ENCODE results near the gene DDX27.
"Not testable (repeated sequence)": the region's sequence is repeated elsewhere in the genome, so short reads cannot be mapped to it uniquely, and the experiment has no call there.

Gene DDX27, protein sequence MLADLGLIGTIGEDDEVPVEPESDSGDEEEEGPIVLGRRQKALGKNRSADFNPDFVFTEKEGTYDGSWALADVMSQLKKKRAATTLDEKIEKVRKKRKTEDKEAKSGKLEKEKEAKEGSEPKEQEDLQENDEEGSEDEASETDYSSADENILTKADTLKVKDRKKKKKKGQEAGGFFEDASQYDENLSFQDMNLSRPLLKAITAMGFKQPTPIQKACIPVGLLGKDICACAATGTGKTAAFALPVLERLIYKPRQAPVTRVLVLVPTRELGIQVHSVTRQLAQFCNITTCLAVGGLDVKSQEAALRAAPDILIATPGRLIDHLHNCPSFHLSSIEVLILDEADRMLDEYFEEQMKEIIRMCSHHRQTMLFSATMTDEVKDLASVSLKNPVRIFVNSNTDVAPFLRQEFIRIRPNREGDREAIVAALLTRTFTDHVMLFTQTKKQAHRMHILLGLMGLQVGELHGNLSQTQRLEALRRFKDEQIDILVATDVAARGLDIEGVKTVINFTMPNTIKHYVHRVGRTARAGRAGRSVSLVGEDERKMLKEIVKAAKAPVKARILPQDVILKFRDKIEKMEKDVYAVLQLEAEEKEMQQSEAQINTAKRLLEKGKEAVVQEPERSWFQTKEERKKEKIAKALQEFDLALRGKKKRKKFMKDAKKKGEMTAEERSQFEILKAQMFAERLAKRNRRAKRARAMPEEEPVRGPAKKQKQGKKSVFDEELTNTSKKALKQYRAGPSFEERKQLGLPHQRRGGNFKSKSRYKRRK
- total RNA-seq, result 105 to 245 (median 170) reads per million in 9 experiments

DNA sequence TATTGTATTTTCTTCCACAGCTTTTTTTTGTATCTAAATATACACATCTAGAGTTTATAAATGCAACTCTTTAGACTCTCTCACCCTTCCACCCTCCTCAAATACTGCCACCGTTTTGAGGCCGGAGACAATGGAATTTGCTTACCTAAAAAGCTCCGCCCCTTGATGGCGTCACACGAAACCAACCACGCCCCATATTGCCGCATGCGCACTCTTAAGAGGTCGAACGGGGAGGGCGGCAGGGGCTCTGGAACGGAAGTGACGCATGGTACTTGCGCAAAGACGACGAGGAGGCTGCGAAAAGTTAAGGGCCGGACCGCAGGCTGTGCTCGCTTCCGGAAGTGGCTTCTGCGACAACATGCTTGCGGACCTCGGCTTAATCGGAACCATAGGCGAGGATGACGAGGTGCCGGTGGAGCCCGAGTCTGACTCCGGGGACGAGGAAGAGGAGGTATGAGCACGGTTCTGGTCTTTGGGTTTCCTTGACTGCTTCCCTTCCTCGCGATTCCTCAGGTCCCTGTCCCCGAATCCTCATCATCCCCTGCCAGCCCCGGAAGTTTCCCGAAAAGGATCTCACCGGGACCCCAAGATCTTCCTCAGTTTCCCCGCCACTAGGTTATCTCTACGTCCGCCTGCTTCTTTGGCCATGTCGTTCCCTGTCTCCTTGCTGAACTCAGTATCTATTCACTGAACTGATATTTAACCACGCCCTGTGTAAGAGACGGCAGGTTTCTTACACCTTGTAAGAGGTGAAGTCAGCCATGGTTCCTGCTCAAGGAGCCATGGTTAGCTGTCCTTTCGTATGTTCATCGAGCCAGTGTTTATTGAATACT is at the start of gene DDX27:
Gene DDX27 (plus strand): TSS at position 326 of the 833 bp plus-strand sequence. CDS start 33 bp downstream, at position 359.
- peak; percentile 94 to 98 (median 96) for DNase-seq

DNA sequence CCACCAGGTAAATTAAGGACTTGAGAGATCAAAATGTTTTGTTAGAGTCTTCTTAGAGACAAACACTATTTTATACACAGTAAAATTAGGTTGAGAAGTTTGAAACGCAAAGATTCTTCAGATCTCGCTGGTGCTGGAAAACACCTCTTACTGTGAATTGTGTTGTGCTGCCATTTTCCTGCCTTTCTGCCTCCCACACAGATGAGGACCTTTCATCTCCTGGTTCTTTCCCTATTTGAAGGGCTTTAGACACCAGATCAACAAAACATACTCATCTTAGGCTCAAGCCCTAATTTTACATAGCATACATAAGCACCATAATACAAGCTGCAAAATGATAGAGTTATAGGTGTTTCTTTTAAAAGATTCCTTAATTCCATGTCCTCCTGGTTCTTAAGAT is 49.7 kb upstream of the DDX27 start:
- no peaks in the 10 kb centered on the region for H3K9me3 Mint-ChIP-seq
- H3K27ac Mint-ChIP-seq, result peak overlapping the region in 1 of 2 donors; percentile 35
- peaks cover 39% of the 10 kb centered on the region for H3K36me3 Mint-ChIP-seq (ENCODE audit: insufficient read depth)
- no peak for DNase-seq
- no peak for ATAC-seq (replicated peaks)
- H3K4me3 Mint-ChIP-seq, result no peak overlapping the region
- no peaks in the 10 kb centered on the region for H3K27me3 Mint-ChIP-seq
- peaks cover 20 to 53% of the 10 kb centered on the region in 2 donors for H3K4me1 Mint-ChIP-seq (ENCODE audit: low read depth in 2 of 2)

More for the DNA sequence above, at the start of gene DDX27:
- Mint-ChIP-seq H3K4me1 (ENCODE audit: low read depth in 2 of 2) (peaks cover 11 to 27% of the 10 kb centered on the region in 2 donors), H3K9me3 (no peaks in the 10 kb centered on the region), H3K4me3 (peak within 1 kb of the TSS; percentile 87 to 93), H3K27me3 (no peaks in the 10 kb centered on the region), H3K27ac (peak within 1 kb of the TSS; percentile 94 to 96), H3K36me3 (ENCODE audit: insufficient read depth) (peaks cover 52% of the 10 kb centered on the region)
- peak; percentile 94 for ATAC-seq (replicated peaks)

DNA sequence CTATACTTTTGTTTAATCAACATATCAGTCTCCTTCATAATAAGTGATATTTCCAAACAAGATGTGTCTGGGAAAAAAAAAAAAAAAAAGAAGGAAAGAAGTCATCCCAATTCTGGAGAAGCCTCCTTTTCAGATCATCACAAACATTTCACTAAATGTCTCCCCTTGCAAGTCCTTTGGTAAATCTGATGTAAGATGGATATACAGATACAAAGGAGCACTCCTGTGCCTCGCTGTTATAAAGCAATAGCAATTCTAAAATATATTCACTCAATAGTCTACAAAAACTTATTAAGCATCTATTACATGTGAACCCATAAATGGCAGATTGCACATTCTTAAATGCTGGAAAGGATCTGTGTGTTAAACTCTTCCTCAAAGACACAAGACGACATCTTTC is 48.5 kb upstream of the DDX27 start:
- no peak for ATAC-seq (replicated peaks)
- H3K4me3 Mint-ChIP-seq, result no peak overlapping the region
- peaks cover 20 to 51% of the 10 kb centered on the region in 2 donors for H3K4me1 Mint-ChIP-seq (ENCODE audit: low read depth in 2 of 2)
- DNase-seq, result no peak
- H3K27ac Mint-ChIP-seq, result no peak overlapping the region
- H3K27me3 Mint-ChIP-seq, result no peaks in the 10 kb centered on the region
- H3K36me3 Mint-ChIP-seq (ENCODE audit: insufficient read depth), result peaks cover 32% of the 10 kb centered on the region
- no peaks in the 10 kb centered on the region for H3K9me3 Mint-ChIP-seq

DNA sequence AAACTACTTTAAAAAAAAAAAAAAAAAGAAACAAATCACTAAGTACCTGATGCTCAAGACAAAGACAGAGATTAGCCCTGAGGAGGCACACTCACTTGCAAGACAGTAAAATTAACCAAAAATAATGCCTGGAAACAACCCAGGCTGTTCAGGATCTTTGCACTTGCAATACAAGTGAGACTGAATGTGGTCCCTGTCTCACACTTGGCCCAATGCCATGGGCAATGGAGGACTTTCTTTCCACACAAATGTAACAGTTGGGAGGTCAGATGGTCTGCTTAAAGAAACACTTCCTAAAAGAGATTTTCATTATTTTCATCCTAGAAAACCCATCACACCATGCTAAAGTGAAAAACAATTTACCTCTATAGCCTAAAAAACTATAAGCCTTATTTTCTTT is 47.3 kb upstream of the DDX27 start:
- Mint-ChIP-seq H3K27me3 (no peaks in the 10 kb centered on the region), H3K4me3 (no peak overlapping the region), H3K27ac (no peak overlapping the region), H3K9me3 (no peaks in the 10 kb centered on the region), H3K4me1 (ENCODE audit: low read depth in 2 of 2) (peaks cover 10 to 39% of the 10 kb centered on the region in 2 donors), H3K36me3 (ENCODE audit: insufficient read depth) (peaks cover 34% of the 10 kb centered on the region)
- ATAC-seq (replicated peaks) (no peak), DNase-seq (no peak)

DNA sequence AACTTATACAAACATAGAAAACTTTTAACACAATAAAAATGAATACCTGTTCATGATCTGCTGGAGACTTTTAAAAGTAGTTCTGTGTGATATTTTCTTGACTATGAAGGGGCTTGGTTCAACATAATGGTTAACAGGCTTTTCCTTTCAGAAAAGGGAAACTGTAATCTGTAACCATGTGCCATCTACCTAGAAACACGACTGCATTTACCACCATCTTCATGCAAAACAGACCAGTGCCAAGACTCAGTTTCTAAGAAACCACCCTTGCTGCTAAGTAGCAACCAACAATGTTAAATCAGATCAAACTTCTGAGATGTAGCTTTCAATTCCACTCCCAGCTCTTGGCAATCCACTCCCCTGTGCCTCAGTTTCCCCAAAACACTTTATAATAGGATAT is 46.8 kb upstream of the DDX27 start:
- peaks cover 37% of the 10 kb centered on the region for H3K36me3 Mint-ChIP-seq (ENCODE audit: insufficient read depth)
- H3K4me3 Mint-ChIP-seq, result no peak overlapping the region
- ATAC-seq (replicated peaks) (no peak), DNase-seq (no peak)
- no peak overlapping the region for H3K27ac Mint-ChIP-seq
- H3K9me3 Mint-ChIP-seq, result no peaks in the 10 kb centered on the region
- H3K4me1 Mint-ChIP-seq (ENCODE audit: low read depth in 2 of 2), result peaks cover 8 to 37% of the 10 kb centered on the region in 2 donors
- no peaks in the 10 kb centered on the region for H3K27me3 Mint-ChIP-seq

DNA sequence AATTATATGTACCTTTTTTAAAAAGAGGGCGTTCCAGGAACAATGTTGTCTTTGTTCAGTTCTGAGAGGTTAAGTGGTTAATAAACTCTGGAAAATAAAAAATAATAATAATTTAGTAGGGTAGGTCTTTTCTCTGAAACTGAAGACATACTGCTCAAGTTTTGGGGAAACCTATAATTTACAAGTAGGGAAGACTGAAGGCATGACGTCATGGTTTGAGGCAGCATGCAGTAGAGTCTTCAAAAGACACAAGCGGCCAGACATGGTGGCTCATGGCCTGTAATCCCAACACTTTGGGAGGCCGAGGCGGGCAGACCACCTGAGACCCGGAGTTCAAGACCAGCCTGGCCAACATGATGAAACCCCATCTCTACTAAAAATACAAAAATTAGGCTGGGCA is 45.0 kb upstream of the DDX27 start:
- peak overlapping the region in 1 of 2 donors; percentile 41 for H3K27ac Mint-ChIP-seq
- H3K4me3 Mint-ChIP-seq, result no peak overlapping the region
- peaks cover 50% of the 10 kb centered on the region for H3K36me3 Mint-ChIP-seq (ENCODE audit: insufficient read depth)
- DNase-seq (no peak), ATAC-seq (replicated peaks) (no peak)
- H3K4me1 Mint-ChIP-seq (ENCODE audit: low read depth in 2 of 2), result peaks cover 6 to 25% of the 10 kb centered on the region in 2 donors
- H3K9me3 Mint-ChIP-seq, result no peaks in the 10 kb centered on the region
- H3K27me3 Mint-ChIP-seq, result no peaks in the 10 kb centered on the region

DNA sequence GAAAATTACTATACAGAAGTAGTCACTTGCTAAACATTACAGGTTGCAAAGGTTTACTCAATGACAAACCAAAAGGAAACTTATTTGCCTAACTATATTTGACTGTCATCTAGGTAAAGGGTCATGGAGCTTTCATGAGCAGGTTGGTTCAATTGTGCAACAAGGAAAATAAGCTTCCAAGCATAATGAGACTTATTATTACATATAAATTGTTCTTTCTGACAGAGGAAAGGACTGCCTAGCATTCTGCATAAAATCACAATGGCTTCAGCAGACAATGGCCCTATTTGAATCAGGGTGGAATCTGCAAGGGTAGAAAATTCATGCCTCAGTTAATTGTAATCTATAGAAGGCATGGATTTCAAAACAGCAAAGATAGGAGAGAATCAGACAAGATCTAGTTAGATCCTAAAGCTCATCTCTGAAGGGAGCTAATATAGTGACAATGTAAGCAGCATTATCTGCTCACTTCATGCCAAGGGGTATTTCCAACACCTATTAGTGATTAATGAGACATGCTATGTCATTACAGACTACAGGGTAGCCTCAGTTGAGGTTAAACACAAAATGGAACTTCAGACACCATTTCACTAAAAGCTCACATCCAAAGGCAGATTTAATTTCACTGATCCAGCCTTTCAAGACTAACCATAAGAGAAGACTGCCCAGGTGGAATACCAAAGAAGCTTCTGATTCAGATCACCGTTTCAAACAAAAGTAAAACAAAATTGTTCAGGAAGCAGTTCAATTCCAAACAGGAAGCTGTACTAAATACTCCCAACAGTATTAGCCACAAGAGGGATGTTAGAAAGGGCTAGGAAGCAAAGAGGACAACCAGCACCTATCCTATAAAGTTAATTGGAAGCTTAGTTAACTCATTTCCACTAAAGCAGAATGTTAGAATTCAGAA is 39.6 kb upstream of the DDX27 start:
- Mint-ChIP-seq H3K36me3 (ENCODE audit: insufficient read depth) (peaks cover 33% of the 10 kb centered on the region), H3K27ac (peak overlapping the region in 1 of 2 donors; percentile 36), H3K9me3 (no peaks in the 10 kb centered on the region), H3K4me3 (peak overlapping the region in 1 of 2 donors; percentile 42), H3K4me1 (ENCODE audit: low read depth in 2 of 2) (peaks cover 26 to 42% of the 10 kb centered on the region in 2 donors), H3K27me3 (no peaks in the 10 kb centered on the region)
- peak; percentile 26 for ATAC-seq (replicated peaks)
- no peak for DNase-seq

DNA sequence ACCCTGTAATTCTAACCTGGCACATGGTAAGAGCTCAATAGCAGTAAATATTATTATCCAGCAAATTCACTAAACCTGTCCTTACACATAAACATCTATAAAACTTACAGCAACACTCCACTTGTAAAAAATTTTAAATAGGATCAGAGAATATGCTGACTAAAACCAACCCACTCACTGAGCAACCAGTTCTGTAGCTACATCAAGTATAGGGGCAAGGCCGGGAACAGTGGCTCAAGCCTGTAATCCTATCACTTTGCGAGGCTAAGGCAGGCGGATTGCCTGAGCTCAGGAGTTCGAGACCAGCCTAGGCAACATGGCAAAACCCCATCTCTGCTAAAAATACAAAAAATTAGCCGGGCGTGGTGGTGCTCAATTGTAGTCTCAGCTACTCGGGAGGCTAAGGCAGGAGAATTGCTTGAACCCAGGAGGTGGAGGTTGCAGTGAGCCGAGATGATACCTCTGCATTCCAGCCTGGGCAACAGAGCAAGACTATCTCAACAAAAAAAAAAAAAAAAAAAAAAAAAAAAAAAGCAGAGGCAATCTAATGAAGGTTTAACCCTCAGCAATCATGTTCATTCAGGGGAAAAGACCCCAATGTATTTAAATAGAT is 37.8 kb upstream of the DDX27 start:
- peaks cover 30% of the 10 kb centered on the region for H3K36me3 Mint-ChIP-seq (ENCODE audit: insufficient read depth)
- ATAC-seq (replicated peaks) (no peak), DNase-seq (no peak)
- peak overlapping the region in 1 of 2 donors; percentile 25 for H3K4me3 Mint-ChIP-seq
- peaks cover 30 to 53% of the 10 kb centered on the region in 2 donors for H3K4me1 Mint-ChIP-seq (ENCODE audit: low read depth in 2 of 2)
- no peaks in the 10 kb centered on the region for H3K27me3 Mint-ChIP-seq
- H3K9me3 Mint-ChIP-seq, result no peaks in the 10 kb centered on the region
- H3K27ac Mint-ChIP-seq, result peak overlapping the region in 1 of 2 donors; percentile 36

DNA sequence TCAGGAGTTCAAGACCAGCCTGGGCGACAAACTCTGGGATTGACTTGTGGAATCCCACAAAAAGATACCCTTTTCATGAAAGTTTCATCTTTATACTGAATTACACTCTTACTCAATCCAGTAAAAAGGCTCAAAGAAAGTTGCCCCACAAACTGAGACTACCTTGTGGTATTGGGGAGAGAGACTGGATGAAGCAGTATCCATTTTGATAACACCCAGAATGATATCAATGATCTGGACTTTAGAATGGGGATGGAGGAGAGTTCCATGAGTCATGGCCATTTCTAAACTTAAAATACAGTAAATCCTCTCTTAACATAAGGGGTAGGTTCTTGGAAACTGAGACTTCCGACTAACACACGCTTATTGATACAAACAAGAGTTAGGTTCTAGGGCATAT is 35.8 kb upstream of the DDX27 start:
- Mint-ChIP-seq H3K4me3 (peak overlapping the region in 1 of 2 donors; percentile 49), H3K36me3 (ENCODE audit: insufficient read depth) (peaks cover 20% of the 10 kb centered on the region)

DNA sequence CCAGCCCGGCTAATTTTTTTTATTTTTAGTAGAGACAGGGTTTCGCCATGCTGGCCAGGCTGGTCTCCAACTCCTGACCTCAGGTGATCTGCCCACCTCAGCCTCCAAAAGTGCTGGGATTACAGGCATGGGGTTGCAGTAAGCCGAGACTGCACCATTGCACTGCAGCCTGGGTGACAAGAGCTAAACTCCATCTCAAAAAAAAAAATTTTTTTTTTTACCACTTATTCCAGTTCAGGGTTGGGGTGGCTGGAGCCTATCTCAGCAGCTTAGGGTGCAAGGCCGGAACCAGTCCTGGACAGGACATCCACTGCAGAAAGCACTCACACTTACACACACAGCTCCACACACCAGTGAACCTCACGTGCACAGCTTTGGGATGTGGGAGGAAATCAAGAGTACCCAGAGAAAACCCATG is 35.1 kb upstream of the DDX27 start:
- not testable (repeated sequence) for H3K9me3 Mint-ChIP-seq; H3K27ac Mint-ChIP-seq; DNase-seq; H3K27me3 Mint-ChIP-seq; ATAC-seq (replicated peaks)
- H3K4me3 Mint-ChIP-seq, result peak overlapping the region in 1 of 2 donors; percentile 58
- H3K4me1 Mint-ChIP-seq (ENCODE audit: low read depth in 2 of 2), result peaks cover 37 to 60% of the 10 kb centered on the region in 2 donors
- peaks cover 24% of the 10 kb centered on the region for H3K36me3 Mint-ChIP-seq (ENCODE audit: insufficient read depth)

More for the DNA sequence above, 35.8 kb upstream of the DDX27 start:
- no peak overlapping the region for H3K27ac Mint-ChIP-seq
- ATAC-seq (replicated peaks) (no peak), DNase-seq (no peak)
- H3K4me1 Mint-ChIP-seq (ENCODE audit: low read depth in 2 of 2), result peaks cover 35 to 60% of the 10 kb centered on the region in 2 donors
- no peaks in the 10 kb centered on the region for H3K9me3 Mint-ChIP-seq
- H3K27me3 Mint-ChIP-seq, result no peaks in the 10 kb centered on the region

DNA sequence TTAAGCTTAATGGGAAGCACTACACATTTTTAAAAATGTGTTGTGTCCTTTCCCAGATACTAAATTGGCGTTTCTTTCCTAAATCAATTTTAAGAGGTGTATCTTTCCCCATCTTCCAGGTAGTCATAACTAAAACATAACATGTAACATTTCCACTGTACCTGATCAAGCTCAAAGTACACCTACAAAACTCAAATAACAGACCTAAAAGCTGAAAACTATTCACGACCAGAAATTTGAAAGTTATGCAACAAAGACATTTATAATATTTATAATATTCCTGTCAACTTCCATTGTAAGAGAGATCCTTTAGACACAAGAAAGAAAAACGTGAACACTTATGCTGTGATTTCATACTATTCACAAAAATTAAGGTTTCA is 34.5 kb upstream of the DDX27 start:
- ATAC-seq (replicated peaks), result no peak
- Mint-ChIP-seq H3K36me3 (ENCODE audit: insufficient read depth) (peaks cover 24% of the 10 kb centered on the region), H3K27me3 (peaks cover 0 to 4% of the 10 kb centered on the region in 2 donors), H3K4me3 (peak overlapping the region in 1 of 2 donors; percentile 58), H3K27ac (no peak overlapping the region), H3K9me3 (no peaks in the 10 kb centered on the region), H3K4me1 (ENCODE audit: low read depth in 2 of 2) (peaks cover 33 to 56% of the 10 kb centered on the region in 2 donors)
- no peak for DNase-seq

Data from effector memory CD8-positive, alpha-beta T cell (primary cell).